IMR-90 (cell line): ENCODE results near the gene CEP128. TPM values are rescaled to one million over a fixed set of nuclear protein-coding genes. Genes with fewer than 3 reads are reported as not detected.

Experiments used
- ATAC-seq: fragments of 200-7000 bp; cut with Tn5 transposase; 2 replicates; pipeline ENCODE4 v1.9.1; 2020; ENCODE audit warnings: low read depth, mild to moderate bottlenecking, moderate library complexity
- BruUV-seq: library from RNA; stranded (reverse); fragments of 400-500 nt; replicated peaks from 2 replicates; lab custom pipeline; 2021; lab: Mats Ljungman, UMichigan
- CTCF ChIA-PET: fragments of 300-600 bp; formaldehyde crosslinking; extraction: SDS; loops from one replicate; lab custom pipeline; 2021; ENCODE audit warnings: antibody characterized with exemption; lab: Yijun Ruan, JAX
- POLR2A ChIA-PET: fragments of 300-600 bp; sonication (Branson Sonifier 250); formaldehyde crosslinking; loops from one replicate; lab custom pipeline; 2022; ENCODE audit warnings: antibody characterized with exemption; ENCODE audit not compliant: unreplicated experiment; lab: Charles Lee
- DNase-seq: peaks from one replicate; pipeline ENCODE4 v3.0.0; 2013
- H2AFZ ChIP-seq: replicated peaks from 2 replicates; pipeline ENCODE3; 2013; ENCODE audit warnings: low read length, mild to moderate bottlenecking; ENCODE audit not compliant: poor library complexity
- H2AK5ac ChIP-seq: 2 replicates; pipeline ENCODE4 v1.6.1; 2013; ENCODE audit warnings: low read depth, low read length, inconsistent platforms
- H2AK9ac ChIP-seq: replicated peaks from 2 replicates; pipeline ENCODE3; 2013; ENCODE audit warnings: mild to moderate bottlenecking, low read depth, low read length, moderate library complexity; ENCODE audit not compliant: poor library complexity
- H2BK120ac ChIP-seq: 2 replicates; pipeline ENCODE4 v1.6.1; 2013; ENCODE audit warnings: low read depth, low read length, inconsistent platforms
- H2BK15ac ChIP-seq: 3 replicates; pipeline ENCODE4 v1.6.1; 2013; ENCODE audit warnings: low read depth, low read length, inconsistent platforms
- H2BK20ac ChIP-seq: 2 replicates; pipeline ENCODE4 v1.6.1; 2013; ENCODE audit warnings: low read depth, mild to moderate bottlenecking, inconsistent platforms, low read length, moderate library complexity
- H2BK5ac ChIP-seq: 2 replicates; pipeline ENCODE4 v1.6.1; 2013; ENCODE audit warnings: mild to moderate bottlenecking, low read depth, low read length, inconsistent platforms; ENCODE audit not compliant: poor library complexity, severe bottlenecking
- H3K14ac ChIP-seq: replicated peaks from 2 replicates; pipeline ENCODE4 v1.6.1; 2013; ENCODE audit warnings: low read depth, low read length, inconsistent platforms
- H3K18ac ChIP-seq: 2 replicates; pipeline ENCODE4 v1.6.1; 2013; ENCODE audit warnings: low read depth, low read length, control low read depth
- H3K23ac ChIP-seq: 2 replicates; pipeline ENCODE4 v1.6.1; 2013; ENCODE audit warnings: low read depth, low read length, inconsistent platforms
- H3K27ac ChIP-seq: 2 replicates; pipeline ENCODE4 v1.5.1; 2013; ENCODE audit warnings: mild to moderate bottlenecking, control low read depth, low read length; ENCODE audit not compliant: insufficient read depth
- H3K27me3 ChIP-seq: 2 replicates; pipeline ENCODE4 v1.6.1; 2013; ENCODE audit warnings: low read length; ENCODE audit not compliant: control insufficient read depth, insufficient read depth
- H3K36me3 ChIP-seq: 2 replicates; pipeline ENCODE4 v1.6.1; 2013; ENCODE audit warnings: low read length, mixed read lengths; ENCODE audit not compliant: control insufficient read depth, insufficient read depth
- H3K4ac ChIP-seq: 2 replicates; pipeline ENCODE4 v1.6.1; 2013; ENCODE audit warnings: low read depth, low read length, inconsistent platforms
- H3K4me1 ChIP-seq: 2 replicates; pipeline ENCODE4 v1.6.1; 2013; ENCODE audit warnings: low read length, mixed read lengths; ENCODE audit not compliant: control insufficient read depth, insufficient read depth
- H3K4me2 ChIP-seq: 2 replicates; pipeline ENCODE4 v1.6.1; 2013; ENCODE audit warnings: low read depth, mild to moderate bottlenecking, control low read depth, low read length, moderate library complexity
- H3K4me3 ChIP-seq: 2 replicates; pipeline ENCODE4 v1.5.1; 2013; ENCODE audit warnings: low read depth, mild to moderate bottlenecking, control low read depth, low read length, moderate library complexity; ENCODE audit not compliant: insufficient read depth
- H3K56ac ChIP-seq: 2 replicates; pipeline ENCODE4 v1.6.1; 2013; ENCODE audit warnings: low read length, inconsistent platforms; ENCODE audit not compliant: insufficient read depth; ENCODE audit errors: extremely low read depth
- H3K79me1 ChIP-seq, 2 experiments: 2 replicates each; pipeline ENCODE4 v1.6.1; 2013; ENCODE audit warnings: low read length in 2 of 2, inconsistent platforms in 1 of 2, low read depth in 1 of 2
- H3K9ac ChIP-seq: 2 replicates; pipeline ENCODE4 v1.6.1; 2013; ENCODE audit warnings: low read depth, low read length, control low read depth
- H3K9me1 ChIP-seq: 2 replicates; pipeline ENCODE4 v1.6.1; 2013; ENCODE audit warnings: low read length, inconsistent platforms; ENCODE audit not compliant: insufficient read depth
- H3K9me3 ChIP-seq: 2 replicates; pipeline ENCODE4 v1.6.1; 2013; ENCODE audit warnings: low read length; ENCODE audit not compliant: control insufficient read depth, insufficient read depth
- H4K20me1 ChIP-seq: 2 replicates; pipeline ENCODE4 v1.6.1; 2013; ENCODE audit warnings: low read length, inconsistent platforms; ENCODE audit not compliant: insufficient read depth
- H4K5ac ChIP-seq: 2 replicates; pipeline ENCODE4 v1.6.1; 2013; ENCODE audit warnings: mild to moderate bottlenecking, low read depth, low read length, control low read depth
- H4K8ac ChIP-seq, 2 experiments: 2 replicates each; pipeline ENCODE4 v1.6.1; 2013; ENCODE audit warnings: low read depth in 2 of 2, low read length in 2 of 2, control low read depth in 1 of 2, inconsistent platforms in 1 of 2
- H4K91ac ChIP-seq: 2 replicates; pipeline ENCODE4 v1.6.1; 2013; ENCODE audit warnings: low read depth, low read length, inconsistent platforms; ENCODE audit not compliant: insufficient read depth
- BHLHE40 ChIP-seq: fragments of 150-350 bp; IDR thresholded peaks from 2 replicates; pipeline ENCODE4 v1.6.1; 2016; ENCODE audit warnings: mild to moderate bottlenecking, low read depth, low read length
- CEBPB ChIP-seq: IDR thresholded peaks from 2 replicates; pipeline ENCODE4 v1.6.1; 2012; ENCODE audit warnings: low read depth, low read length, improper control_type of control experiment
- CHD1 ChIP-seq: IDR thresholded peaks from 2 replicates; pipeline ENCODE4 v1.6.1; 2012; ENCODE audit warnings: low read depth, low read length, improper control_type of control experiment
- CTCF ChIP-seq: conservative IDR thresholded peaks from 2 replicates; pipeline ENCODE4 v1.5.1; 2012; ENCODE audit warnings: mild to moderate bottlenecking, low read depth, low read length, improper control_type of control experiment
- ELK1 ChIP-seq: fragments of 150-350 bp; IDR thresholded peaks from 2 replicates; pipeline ENCODE4 v1.6.1; 2016; ENCODE audit warnings: low read depth, mild to moderate bottlenecking, low read length, moderate library complexity, borderline replicate concordance
- FOS ChIP-seq: fragments of 150-350 bp; IDR thresholded peaks from 2 replicates; pipeline ENCODE4 v1.6.1; 2016; ENCODE audit warnings: low read depth, low read length
- MAFK ChIP-seq: IDR thresholded peaks from 2 replicates; pipeline ENCODE4 v1.6.1; 2012; ENCODE audit warnings: low read depth, low read length, improper control_type of control experiment
- MAZ ChIP-seq: IDR thresholded peaks from 2 replicates; pipeline ENCODE4 v1.6.1; 2012; ENCODE audit warnings: low read depth, mild to moderate bottlenecking, low read length, improper control_type of control experiment, moderate library complexity, borderline replicate concordance
- MXI1 ChIP-seq: IDR thresholded peaks from 2 replicates; pipeline ENCODE4 v1.6.1; 2012; ENCODE audit warnings: low read depth, mild to moderate bottlenecking, low read length, moderate library complexity, borderline replicate concordance
- NFE2L2 ChIP-seq: fragments of 150-350 bp; IDR thresholded peaks from 2 replicates; pipeline ENCODE4 v1.6.1; 2016; ENCODE audit warnings: low read depth, mild to moderate bottlenecking, low read length
- POLR2A ChIP-seq: IDR thresholded peaks from 2 replicates; pipeline ENCODE4 v1.6.1; 2012; ENCODE audit warnings: mild to moderate bottlenecking, low read depth, low read length
- RAD21 ChIP-seq: IDR thresholded peaks from 2 replicates; pipeline ENCODE4 v1.6.1; 2012; ENCODE audit warnings: low read length, improper control_type of control experiment
- RCOR1 ChIP-seq: IDR thresholded peaks from 2 replicates; pipeline ENCODE4 v1.6.1; 2012; ENCODE audit warnings: mild to moderate bottlenecking, low read length, improper control_type of control experiment; ENCODE audit not compliant: insufficient replicate concordance
- RFX5 ChIP-seq: IDR thresholded peaks from 2 replicates; pipeline ENCODE4 v1.8.0; 2012; ENCODE audit warnings: low read depth, mild to moderate bottlenecking, low read length, moderate library complexity
- SMC3 ChIP-seq: fragments of 150-350 bp; IDR thresholded peaks from 2 replicates; pipeline ENCODE4 v1.6.1; 2016; ENCODE audit warnings: low read depth, mild to moderate bottlenecking, antibody characterized with exemption, low read length, moderate library complexity
- USF2 ChIP-seq: fragments of 150-350 bp; IDR thresholded peaks from 2 replicates; pipeline ENCODE4 v1.6.1; 2017; ENCODE audit warnings: mild to moderate bottlenecking, antibody characterized with exemption, low read length, low read depth
- WGBS, 2 experiments: methylation state at CpG; one replicate each; pipeline versions ENCODE4 v1.1.5 to v1.1.7; 2013; ENCODE audit warnings: missing lambda C conversion rate in 2 of 2; ENCODE audit not compliant: insufficient read length in 1 of 2; ENCODE audit errors: extremely low coverage in 2 of 2; 5-methylcytosine and 5-hydroxymethylcytosine counted together
- dilution Hi-C: fragments of 300-500 bp; cut with HindIII; formaldehyde crosslinking; loops from one replicate; pipeline ENCODE4 v1.14.3; 2018; ENCODE audit warnings: low sequenced_read_pairs; ENCODE audit not compliant: unreplicated experiment
- in situ Hi-C: fragments of 300-500 bp; cut with MboI; formaldehyde crosslinking; loops from 3 replicates; pipeline ENCODE4 v1.14.3; 2019; ENCODE audit warnings: low sequenced_read_pairs, inconsistent platforms, mixed read lengths
- intact Hi-C: fragments of 100-400 bp; cut with micrococcal nuclease; formaldehyde crosslinking; loops from 2 replicates; pipeline ENCODE4 v1.10.0; 2022
- polyA plus RNA-seq, 3 experiments: library from polyadenylated mRNA; depleted of rRNA; stranded (reverse); fragments of >200 nt; gene quantifications; 2 replicates each; pipeline ENCODE4 v1.2.3, GENCODE V29; 2012; ENCODE audit warnings: low replicate concordance in 1 of 3
- total RNA-seq: library from RNA; depleted of rRNA; stranded (reverse); fragments of >200 nt; gene quantifications from 2 replicates; pipeline ENCODE4 v1.2.3, GENCODE V29; 2012

CEP128 gene
- total and polyA plus RNA-seq, 2 of the 4 experiments (the other 2 are of a cell fraction): 1.9 to 5.7 TPM

GRCh38 chr14:80772504-80772903 lies 169.0 kb downstream of the CEP128 start:
- no TSS peak for BruUV-seq
- ChIA-PET POLR2A (no interaction called here), CTCF (no interaction called here)
- no peak overlapping the region for H2AFZ ChIP-seq
- H3K4me2 ChIP-seq: no peak overlapping the region
- H2AK5ac ChIP-seq: no peak overlapping the region
- H4K20me1 ChIP-seq: no peaks in the 10 kb centered on the region
- ATAC-seq: no peak
- DNase-seq: no peak
- no peak overlapping the region for H3K4ac ChIP-seq
- peaks cover 2% of the 10 kb centered on the region; the same call in 1 of the 2 replicates for H3K9me3 ChIP-seq
- H4K91ac ChIP-seq: no peak overlapping the region
- in situ Hi-C loops (no loop called here), dilution Hi-C loops (no loop called here), intact Hi-C loops (no loop called here)
- H3K4me1 ChIP-seq: no peaks in the 10 kb centered on the region
- H3K18ac ChIP-seq: no peak overlapping the region
- no peak overlapping the region for H3K27ac ChIP-seq
- no peak overlapping the region for H2BK20ac ChIP-seq
- H2BK5ac ChIP-seq: no peak overlapping the region
- H3K56ac ChIP-seq: no peak overlapping the region
- H2AK9ac ChIP-seq: no peak overlapping the region
- no peak overlapping the region for H3K9ac ChIP-seq
- H2BK15ac ChIP-seq: no peak overlapping the region
- H2BK120ac ChIP-seq: no peak overlapping the region
- 100% methylated on average over 3 of the region's 5 CpGs; no CpG with 5 or more reads in 1 of the 2 experiments for WGBS, 2 experiments
- no peaks in the 10 kb centered on the region for H3K79me1 ChIP-seq
- H3K4me3 ChIP-seq: no peak overlapping the region
- no peaks in the 10 kb centered on the region for H3K27me3 ChIP-seq
- no peaks in the 10 kb centered on the region for H3K9me1 ChIP-seq
- H4K5ac ChIP-seq: no peak overlapping the region
- no peak overlapping the region for H4K8ac ChIP-seq
- H3K36me3 ChIP-seq: no peaks in the 10 kb centered on the region
- H3K14ac ChIP-seq: no peak overlapping the region
- TF ChIP-seq RCOR1 (no peak), CTCF (no peak), MAZ (no peak), POLR2A (no peak), MXI1 (no peak), USF2 (no peak), CEBPB (no peak), CHD1 (no peak), BHLHE40 (no peak), ELK1 (no peak), RAD21 (no peak), FOS (no peak), MAFK (no peak), RFX5 (no peak), SMC3 (no peak), NFE2L2 (no peak)
- H3K23ac ChIP-seq: no peak overlapping the region
